Breast epithelium (tissue), 3 donors: ENCODE results near the gene MOXD1.

Experiments
- CTCF ChIP-seq, 3 donors: fragments of 450-650 bp; IDR thresholded peaks; one replicate each; pipeline ENCODE4 v1.5.1; 2016 to 2017; ENCODE audit warnings: antibody characterized with exemption in 3 of 3, mild to moderate bottlenecking in 3 of 3, moderate library complexity in 3 of 3
- POLR2A ChIP-seq: fragments of 450-650 bp; IDR thresholded peaks from one replicate; pipeline ENCODE4 v1.6.1; 2016; ENCODE audit warnings: antibody characterized with exemption, mild to moderate bottlenecking, moderate library complexity

- TF ChIP-seq POLR2A, result no peak
- TF ChIP-seq CTCF (IDR thresholded peaks at IDR 0.05), result no peak
These were observed 28.8 kb upstream of the MOXD1 start for GRCh38 chr6:132430110-132430509.
